ENCODE measurements around the gene GTF2E1. TPM values are rescaled to one million over a fixed set of nuclear protein-coding genes. Genes with fewer than 3 reads are reported as not detected.

Gene GTF2E1
- total RNA-seq, 1 experiment from 2014 or later, result 78.0 TPM

- Mint-ChIP-seq H3K4me3 (no peak overlapping the region), H3K36me3 (no peaks in the 10 kb centered on the region), H3K27ac (no peak overlapping the region), H3K9me3 (no peaks in the 10 kb centered on the region), H3K27me3 (ENCODE audit: low read depth) (no peaks in the 10 kb centered on the region), H3K4me1 (peaks cover 16% of the 10 kb centered on the region)
- no peak for TF ChIP-seq RORB (CRISPR knock-in tag; IDR thresholded peaks at IDR 0.05)
- ATAC-seq, result no peak
- ChIA-PET CTCF (interaction anchor here (1.1 kb wide), 1 partner anchor 242 kb away, joined by 3 read pairs; no protein-coding TSS in a partner anchor), POLR2A (no interaction called here)
- no peak for DNase-seq (ENCODE audit: low spot score)
Observed at GRCh38 chr3:120801484-120801883, 58.9 kb downstream of the GTF2E1 start.

GRCh38 chr3:120802916-120803315 is 60.4 kb downstream of the GTF2E1 start:
- POLR2A ChIA-PET, result no interaction called here
- H3K27me3 Mint-ChIP-seq (ENCODE audit: low read depth), result no peaks in the 10 kb centered on the region
- no peak overlapping the region for H3K4me3 Mint-ChIP-seq
- TF ChIP-seq ZNF532 (CRISPR knock-in tag; IDR thresholded peaks at IDR 0.05; ENCODE audit: borderline replicate concordance) (no peak), IRF2 (CRISPR knock-in tag; IDR thresholded peaks at IDR 0.05; ENCODE audit: borderline replicate concordance, low read depth) (no peak), ZNF396 (CRISPR knock-in tag; IDR thresholded peaks at IDR 0.05; ENCODE audit: borderline replicate concordance) (no peak), TCF7 (CRISPR knock-in tag; IDR thresholded peaks at IDR 0.05; ENCODE audit: low read depth) (no peak), ATF2 (CRISPR knock-in tag; IDR thresholded peaks at IDR 0.05; ENCODE audit: borderline replicate concordance, low read depth) (no peak), KAT7 (CRISPR knock-in tag; IDR thresholded peaks at IDR 0.05; ENCODE audit: borderline replicate concordance) (no peak), ZNF416 (CRISPR knock-in tag; IDR thresholded peaks at IDR 0.05) (no peak), CBFB (CRISPR knock-in tag; IDR thresholded peaks at IDR 0.05; ENCODE audit: low read depth) (no peak), ZNF281 (CRISPR knock-in tag; IDR thresholded peaks at IDR 0.05) (no peak), TEAD4 (CRISPR knock-in tag; IDR thresholded peaks at IDR 0.05) (no peak), ATF6 (CRISPR knock-in tag; IDR thresholded peaks at IDR 0.05) (no peak), USF2 (CRISPR knock-in tag; IDR thresholded peaks at IDR 0.05) (no peak)
- DNase-seq (ENCODE audit: low spot score) (no peak), ATAC-seq (no peak)
- H3K4me1 Mint-ChIP-seq, result peaks cover 5% of the 10 kb centered on the region
- no peak overlapping the region for H3K27ac Mint-ChIP-seq
- no peaks in the 10 kb centered on the region for H3K36me3 Mint-ChIP-seq
- no peaks in the 10 kb centered on the region for H3K9me3 Mint-ChIP-seq
- CTCF ChIA-PET, result interaction anchor here (1.4 kb wide), 1 partner anchor 242 kb away, joined by 6 read pairs; no protein-coding TSS in a partner anchor

Measured in WTC11 (cell line).